Measurements from ENCODE around the gene GIPC2.

- TF ChIP-seq POLR2A (IDR thresholded peaks at IDR 0.05) (no peak), CTCF (IDR thresholded peaks at IDR 0.05) (no peak), EP300 (IDR thresholded peaks at IDR 0.05) (no peak), POLR2AphosphoS5 (IDR thresholded peaks at IDR 0.05) (no peak)
These were observed 12.6 kb upstream of the GIPC2 start for GRCh38 chr1:78032996-78033796.
